GM12878 (cell line): ENCODE results near the gene LRP4. TPM values are rescaled to one million over a fixed set of nuclear protein-coding genes. Genes with fewer than 3 reads are reported as not detected.

Source experiments
- ATAC-seq: fragments of 200-7000 bp; cut with Tn5 transposase; 3 replicates; pipeline ENCODE4 v1.9.1; 2020; ENCODE audit warnings: mild to moderate bottlenecking, moderate library complexity
- BruUV-seq: library from RNA; stranded (reverse); fragments of 400-500 nt; replicated peaks from 2 replicates; lab custom pipeline; 2021; lab: Mats Ljungman, UMichigan
- CTCF ChIA-PET: fragments of 300-600 bp; sonication (Branson Sonifier 250); formaldehyde crosslinking; extraction: SDS; loops from one replicate; lab custom pipeline; 2021; ENCODE audit warnings: inconsistent platforms; lab: Yijun Ruan, JAX
- POLR2A ChIA-PET: fragments of 350-600 bp; formaldehyde crosslinking; extraction: SDS; loops from one replicate; lab custom pipeline; 2021; ENCODE audit warnings: inconsistent platforms; lab: Charles Lee
- RAD21 ChIA-PET: fragments of 300-600 bp; sonication (Branson Sonifier 250); formaldehyde crosslinking; loops from one replicate; lab custom pipeline; 2023; ENCODE audit warnings: antibody characterized with exemption; ENCODE audit not compliant: unreplicated experiment; lab: Charles Lee
- SMC1A ChIA-PET: fragments of 300-600 bp; sonication (Branson Sonifier 250); formaldehyde crosslinking; loops from one replicate; lab custom pipeline; 2023; ENCODE audit not compliant: unreplicated experiment, uncharacterized antibody; lab: Charles Lee
- DNase-seq: peaks from one replicate; pipeline ENCODE4 v3.0.0-alpha.2; 2011; ENCODE audit warnings: low read depth, low spot score
- FAIRE-seq: peaks from 3 replicates; lab custom pipeline; 2011; peaks lifted over from hg19 to GRCh38; lab: Jason Lieb, UNC
- H2AFZ ChIP-seq: 2 replicates; pipeline ENCODE4 v1.6.0; 2011; ENCODE audit warnings: low read depth, low read length, control low read depth; ENCODE audit not compliant: control insufficient read depth
- H3K27ac ChIP-seq: 2 replicates; pipeline ENCODE4 v1.5.1; 2011; ENCODE audit warnings: control low read depth; ENCODE audit not compliant: control insufficient read depth, insufficient read depth
- H3K27me3 ChIP-seq, 2 experiments: replicated peaks in 1 of 2; 2 replicates each; pipeline versions ENCODE4 v1.6.0 to v1.6.1; 2011; ENCODE audit warnings: low read length in 1 of 2; ENCODE audit not compliant: control insufficient read depth in 2 of 2, insufficient read depth in 2 of 2
- H3K36me3 ChIP-seq, 2 experiments: 2 replicates each; pipeline ENCODE4 v1.5.1; 2011; ENCODE audit warnings: low read length in 1 of 2; ENCODE audit not compliant: control insufficient read depth in 2 of 2, insufficient read depth in 2 of 2
- H3K4me1 ChIP-seq: 2 replicates; pipeline ENCODE4 v1.6.1; 2011; ENCODE audit warnings: mild to moderate bottlenecking, low read length, moderate library complexity, mixed read lengths; ENCODE audit not compliant: control insufficient read depth, insufficient read depth
- H3K4me2 ChIP-seq: 2 replicates; pipeline ENCODE4 v1.6.0; 2011; ENCODE audit warnings: control low read depth; ENCODE audit not compliant: control insufficient read depth, insufficient read depth
- H3K4me3 ChIP-seq: fragments of 200-600 bp; sonication (generic); 2 replicates; pipeline ENCODE4 v1.5.1; 2016
- H3K79me2 ChIP-seq: 2 replicates; pipeline ENCODE4 v1.6.0; 2011; ENCODE audit warnings: low read length; ENCODE audit not compliant: control insufficient read depth, insufficient read depth
- H3K9ac ChIP-seq: 2 replicates; pipeline ENCODE4 v1.8.0; 2011; ENCODE audit warnings: low read length, control low read depth, mixed read lengths; ENCODE audit not compliant: control insufficient read depth, insufficient read depth
- H3K9me3 ChIP-seq: replicated peaks from 3 replicates; pipeline ENCODE4 v1.5.1; 2011; ENCODE audit warnings: mild to moderate bottlenecking, low read length; ENCODE audit not compliant: control insufficient read depth, insufficient read depth
- H4K20me1 ChIP-seq: 2 replicates; pipeline ENCODE4 v1.6.0; 2011; ENCODE audit not compliant: control insufficient read depth, insufficient read depth
- CREB1 ChIP-seq: IDR thresholded peaks from 2 replicates; pipeline ENCODE4 v1.6.1; 2012; ENCODE audit warnings: low read depth, mild to moderate bottlenecking, inconsistent platforms
- EGR1 ChIP-seq, 2 experiments: IDR thresholded peaks; 1 replicate in 1 of 2; 2 replicates in 1 of 2; pipeline ENCODE4 v1.6.1; 2011 to 2012; ENCODE audit warnings: low read depth in 2 of 2, low read length in 2 of 2, borderline replicate concordance in 1 of 2, mild to moderate bottlenecking in 1 of 2, moderate library complexity in 1 of 2
- ESRRA ChIP-seq: IDR thresholded peaks from 2 replicates; pipeline ENCODE4 v1.6.1; 2012; ENCODE audit warnings: mild to moderate bottlenecking, low read length, improper control_type of control experiment
- IKZF2 ChIP-seq, 2 experiments: fragments of 450-650 bp; IDR thresholded peaks; 2 replicates each; pipeline ENCODE4 v1.6.1; 2017; ENCODE audit warnings: mild to moderate bottlenecking in 2 of 2, moderate library complexity in 2 of 2
- JUND ChIP-seq: IDR thresholded peaks from 2 replicates; pipeline ENCODE4 v1.6.1; 2012; ENCODE audit warnings: low read depth, mild to moderate bottlenecking, low read length, improper control_type of control experiment, moderate library complexity
- KLF5 ChIP-seq: fragments of 450-650 bp; IDR thresholded peaks from 2 replicates; pipeline ENCODE4 v1.6.1; 2014; ENCODE audit warnings: mild to moderate bottlenecking; ENCODE audit not compliant: partially characterized antibody
- MXI1 ChIP-seq: fragments of 150-350 bp; IDR thresholded peaks from 2 replicates; pipeline ENCODE4 v1.6.1; 2011; ENCODE audit warnings: low read depth, mild to moderate bottlenecking, inconsistent platforms, low read length, improper control_type of control experiment
- NR2C1 ChIP-seq: fragments of 450-650 bp; IDR thresholded peaks from 2 replicates; pipeline ENCODE4 v1.6.1; 2017; ENCODE audit warnings: antibody characterized with exemption, mild to moderate bottlenecking, moderate library complexity
- POLR2AphosphoS2 ChIP-seq: IDR thresholded peaks from 2 replicates; pipeline ENCODE4 v1.6.1; 2011; ENCODE audit warnings: low read depth, mild to moderate bottlenecking, low read length, improper control_type of control experiment, moderate library complexity
- RB1 ChIP-seq: fragments of 450-650 bp; formaldehyde crosslinking; IDR thresholded peaks from 2 replicates; pipeline ENCODE4 v1.6.1; 2017; ENCODE audit warnings: mild to moderate bottlenecking, borderline replicate concordance
- RUNX3 ChIP-seq: IDR thresholded peaks from 2 replicates; pipeline ENCODE4 v1.6.1; 2012; ENCODE audit warnings: low read length, inconsistent platforms
- SIN3A ChIP-seq: IDR thresholded peaks from 2 replicates; pipeline ENCODE4 v1.6.1; 2012; ENCODE audit warnings: low read depth, low read length, improper control_type of control experiment
- TBL1XR1 ChIP-seq: IDR thresholded peaks from 2 replicates; pipeline ENCODE4 v1.6.1; 2012; ENCODE audit warnings: low read depth, low read length, improper control_type of control experiment
- in situ Hi-C: fragments of 300-500 bp; cut with MboI; formaldehyde crosslinking; loops from 9 replicates; pipeline ENCODE4 v1.14.3; 2018; ENCODE audit warnings: mixed read lengths
- intact Hi-C: fragments of 100-400 bp; cut with micrococcal nuclease; formaldehyde crosslinking; loops from one replicate; pipeline ENCODE4 v1.14.2; 2022; ENCODE audit not compliant: unreplicated experiment
- polyA plus RNA-seq, 11 experiments: library from polyadenylated mRNA; depleted of rRNA in 4 of 11; unstranded in 6 of 11; stranded (reverse) in 5 of 11; fragments of >200 nt; fragmentation: Nextera tagmentation in 4 of 11; fragmentation: Illumina TruSeq in 1 of 11; extraction: Ambion mirVana in 4 of 11; extraction: Trizol in 1 of 11; gene quantifications; 1 replicate in 1 of 11; 2 replicates in 10 of 11; pipeline versions ENCODE4 v1.2.1 to v1.2.3, GENCODE V29; 2011 to 2016; ENCODE audit warnings: inconsistent platforms in 2 of 11, missing spikeins in 2 of 11, low read depth in 1 of 11
- total RNA-seq, 4 experiments: library from RNA; depleted of rRNA in 3 of 4; stranded (reverse); fragments of >200 nt in 3 of 4; fragmentation: Illumina TruSeq in 1 of 4; extraction: Trizol in 1 of 4; gene quantifications; 2 replicates each; pipeline versions ENCODE4 v1.2.1 to v1.2.3, GENCODE V29; 2013 to 2021
- TF ChIP-seq, protein P1 (sequence below): IDR thresholded peaks from 2 replicates; pipeline ENCODE4 v1.6.1; 2011; ENCODE audit warnings: borderline replicate concordance, low read depth, mild to moderate bottlenecking, moderate library complexity, low read length; ENCODE audit not compliant: insufficient read depth, poor library complexity, severe bottlenecking
- TF ChIP-seq, protein P2 (sequence below): fragments of 150-350 bp; IDR thresholded peaks from 2 replicates; pipeline ENCODE4 v1.6.1; 2016; ENCODE audit warnings: low read depth, low read length

Gene LRP4
- total and polyA plus RNA-seq, 10 of the 15 experiments (the other 5 are each of a cell fraction or from before 2014, with no cell fraction given), result under 0.01 to 0.06 (median 0.03) TPM; not detected in 6

- ChIA-PET SMC1A (no interaction called here), POLR2A (no interaction called here)
- Histone ChIP-seq H3K9ac (no peak overlapping the region), H3K4me1 (no peaks in the 10 kb centered on the region), H4K20me1 (no peaks in the 10 kb centered on the region), H3K27me3 (no peaks in the 10 kb centered on the region), H3K27ac (no peak overlapping the region), H3K9me3 (no peaks in the 10 kb centered on the region)
- no peak for TF ChIP-seq KLF5
- TF ChIP-seq TBL1XR1, result no peak
- TF ChIP-seq SIN3A, result no peak
- TF ChIP-seq, protein P1, sequence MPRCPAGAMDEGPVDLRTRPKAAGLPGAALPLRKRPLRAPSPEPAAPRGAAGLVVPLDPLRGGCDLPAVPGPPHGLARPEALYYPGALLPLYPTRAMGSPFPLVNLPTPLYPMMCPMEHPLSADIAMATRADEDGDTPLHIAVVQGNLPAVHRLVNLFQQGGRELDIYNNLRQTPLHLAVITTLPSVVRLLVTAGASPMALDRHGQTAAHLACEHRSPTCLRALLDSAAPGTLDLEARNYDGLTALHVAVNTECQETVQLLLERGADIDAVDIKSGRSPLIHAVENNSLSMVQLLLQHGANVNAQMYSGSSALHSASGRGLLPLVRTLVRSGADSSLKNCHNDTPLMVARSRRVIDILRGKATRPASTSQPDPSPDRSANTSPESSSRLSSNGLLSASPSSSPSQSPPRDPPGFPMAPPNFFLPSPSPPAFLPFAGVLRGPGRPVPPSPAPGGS, result no peak
- no peak for TF ChIP-seq JUND
- TF ChIP-seq, all 136 proteins: peak for 0
- H3K36me3 ChIP-seq, result no peaks in the 10 kb centered on the region; a peak in 1 of 4 replicates
- intact Hi-C loops, result no loop called here
- H2AFZ ChIP-seq, result no peak overlapping the region
- DNase-seq (no peak), FAIRE-seq (no peak), ATAC-seq (no peak)
- H3K4me3 ChIP-seq, result no peak overlapping the region
- no TSS peak for BruUV-seq
- no peak overlapping the region for H3K4me2 ChIP-seq
- ChIA-PET RAD21 (no interaction called here), CTCF (interaction anchor here (0.6 kb wide), 1 partner anchor 684 kb away, joined by 3 read pairs; no protein-coding TSS in a partner anchor)
- peaks cover 85% of the 10 kb centered on the region for H3K79me2 ChIP-seq
- in situ Hi-C loops, result no loop called here
Measured at GRCh38 chr11:46837860-46838259, 80.5 kb downstream of the LRP4 start.

DNA sequence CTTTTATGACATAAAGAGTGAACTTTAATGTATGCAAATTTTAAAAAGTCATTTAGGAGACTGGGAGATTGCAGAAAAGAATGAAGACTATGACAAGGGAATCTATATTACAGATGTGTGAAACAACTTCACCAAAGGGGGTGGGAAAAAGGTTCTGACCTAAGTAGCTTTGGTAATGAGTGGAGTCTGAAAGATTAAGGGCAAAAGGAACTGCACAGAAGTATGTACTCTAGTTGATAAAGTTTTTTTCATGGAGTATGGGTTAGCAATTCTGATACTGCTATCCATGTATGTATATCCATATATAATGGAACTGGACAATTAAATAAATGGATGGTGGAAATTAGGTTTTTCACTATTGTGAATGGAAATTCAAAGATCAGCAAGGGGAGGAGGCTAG lies 81.5 kb downstream of the LRP4 start:
- SMC1A ChIA-PET, result interaction anchor here (1.2 kb wide), 1 partner anchor 49 kb away, joined by 3 read pairs; no protein-coding TSS in a partner anchor
- no peaks in the 10 kb centered on the region; a peak in 1 of 4 replicates for H3K36me3 ChIP-seq
- no peak for TF ChIP-seq NR2C1
- no peak for TF ChIP-seq EGR1 (IDR thresholded peaks at IDR 0.05; ENCODE audit: borderline replicate concordance in 1 of 2, low read depth in 2 of 2, low read length in 2 of 2)
- no peak for TF ChIP-seq CREB1
- no peak for TF ChIP-seq MXI1
- TF ChIP-seq RUNX3, result no peak
- TF ChIP-seq ESRRA, result no peak
- no peak for TF ChIP-seq POLR2AphosphoS2
- TF ChIP-seq RB1, result no peak
- TF ChIP-seq, protein P2, sequence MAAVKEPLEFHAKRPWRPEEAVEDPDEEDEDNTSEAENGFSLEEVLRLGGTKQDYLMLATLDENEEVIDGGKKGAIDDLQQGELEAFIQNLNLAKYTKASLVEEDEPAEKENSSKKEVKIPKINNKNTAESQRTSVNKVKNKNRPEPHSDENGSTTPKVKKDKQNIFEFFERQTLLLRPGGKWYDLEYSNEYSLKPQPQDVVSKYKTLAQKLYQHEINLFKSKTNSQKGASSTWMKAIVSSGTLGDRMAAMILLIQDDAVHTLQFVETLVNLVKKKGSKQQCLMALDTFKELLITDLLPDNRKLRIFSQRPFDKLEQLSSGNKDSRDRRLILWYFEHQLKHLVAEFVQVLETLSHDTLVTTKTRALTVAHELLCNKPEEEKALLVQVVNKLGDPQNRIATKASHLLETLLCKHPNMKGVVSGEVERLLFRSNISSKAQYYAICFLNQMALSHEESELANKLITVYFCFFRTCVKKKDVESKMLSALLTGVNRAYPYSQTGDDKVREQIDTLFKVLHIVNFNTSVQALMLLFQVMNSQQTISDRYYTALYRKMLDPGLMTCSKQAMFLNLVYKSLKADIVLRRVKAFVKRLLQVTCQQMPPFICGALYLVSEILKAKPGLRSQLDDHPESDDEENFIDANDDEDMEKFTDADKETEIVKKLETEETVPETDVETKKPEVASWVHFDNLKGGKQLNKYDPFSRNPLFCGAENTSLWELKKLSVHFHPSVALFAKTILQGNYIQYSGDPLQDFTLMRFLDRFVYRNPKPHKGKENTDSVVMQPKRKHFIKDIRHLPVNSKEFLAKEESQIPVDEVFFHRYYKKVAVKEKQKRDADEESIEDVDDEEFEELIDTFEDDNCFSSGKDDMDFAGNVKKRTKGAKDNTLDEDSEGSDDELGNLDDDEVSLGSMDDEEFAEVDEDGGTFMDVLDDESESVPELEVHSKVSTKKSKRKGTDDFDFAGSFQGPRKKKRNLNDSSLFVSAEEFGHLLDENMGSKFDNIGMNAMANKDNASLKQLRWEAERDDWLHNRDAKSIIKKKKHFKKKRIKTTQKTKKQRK, result no peak
- TF ChIP-seq IKZF2 (IDR thresholded peaks at IDR 0.05), result no peak

More for the DNA sequence above, 81.5 kb downstream of the LRP4 start:
- ATAC-seq (no peak), FAIRE-seq (no peak), DNase-seq (no peak)
- Histone ChIP-seq H3K27ac (no peak overlapping the region), H3K27me3 (no peaks in the 10 kb centered on the region), H2AFZ (no peak overlapping the region), H4K20me1 (no peaks in the 10 kb centered on the region), H3K79me2 (peaks cover 87% of the 10 kb centered on the region), H3K4me3 (no peak overlapping the region), H3K4me2 (no peak overlapping the region), H3K9me3 (no peaks in the 10 kb centered on the region), H3K9ac (no peak overlapping the region), H3K4me1 (no peaks in the 10 kb centered on the region)
- no TSS peak for BruUV-seq
- in situ Hi-C loops, result no loop called here
- intact Hi-C loops, result no loop called here
- POLR2A ChIA-PET, result no interaction called here
- CTCF ChIA-PET, result no interaction called here
- RAD21 ChIA-PET, result no interaction called here
